Activated CD8-positive, alpha-beta T cell treated with anti-CD3 and anti-CD28 coated beads for 36 hours (primary cell): Measurements from ENCODE around the gene CRYL1. TPM values are rescaled to one million over a fixed set of nuclear protein-coding genes. Genes with fewer than 3 reads are reported as not detected.

ENCODE experiments used
- ATAC-seq: fragments of 200-7000 bp; cut with Tn5 transposase; one replicate; pipeline ENCODE4 v1.10.0; 2021; ENCODE audit warnings: mild to moderate bottlenecking, moderate library complexity
- CTCF ChIA-PET: fragments of 350-600 bp; sonication (Branson Sonifier 250); formaldehyde crosslinking; loops from one replicate; lab custom pipeline; 2021; ENCODE audit warnings: antibody characterized with exemption; lab: Charles Lee
- POLR2A ChIA-PET: fragments of 350-600 bp; sonication (Branson Sonifier 250); formaldehyde crosslinking; loops from one replicate; lab custom pipeline; 2021; ENCODE audit warnings: antibody characterized with exemption; lab: Charles Lee
- DNase-seq: peaks from one replicate; pipeline ENCODE4 v3.0.0-alpha.2; 2020
- H3K27ac Mint-ChIP-seq: one replicate; pipeline ENCODE4 v1.8.0; 2021; ENCODE audit warnings: mild to moderate bottlenecking, mixed read lengths
- H3K27me3 Mint-ChIP-seq: one replicate; pipeline ENCODE4 v1.8.0; 2021; ENCODE audit warnings: mixed read lengths
- H3K36me3 Mint-ChIP-seq: one replicate; pipeline ENCODE4 v1.8.0; 2021; ENCODE audit warnings: low read depth, mixed read lengths
- H3K4me1 Mint-ChIP-seq: one replicate; pipeline ENCODE4 v1.8.0; 2021; ENCODE audit warnings: low read depth, mixed read lengths
- H3K4me3 Mint-ChIP-seq: one replicate; pipeline ENCODE4 v1.8.0; 2021; ENCODE audit warnings: mild to moderate bottlenecking, moderate library complexity, mixed read lengths
- H3K9me3 Mint-ChIP-seq: one replicate; pipeline ENCODE4 v1.8.0; 2021; ENCODE audit warnings: mixed read lengths
- intact Hi-C: fragments of 100-400 bp; cut with micrococcal nuclease; formaldehyde crosslinking; loops from one replicate; pipeline ENCODE4 v1.10.0; 2022
- total RNA-seq, 2 experiments: library from RNA; stranded (reverse); gene quantifications; one replicate each; pipeline ENCODE4 v1.2.3, GENCODE V29; 2021
- TF ChIP-seq, protein P1 (sequence below): fragments of 200-600 bp; IDR thresholded peaks from one replicate; pipeline ENCODE4 v1.8.0; 2022; ENCODE audit warnings: antibody characterized with exemption, mild to moderate bottlenecking

Gene CRYL1
- total RNA-seq, 2 experiments from 2014 or later = 8.5 to 9.4 TPM

DNA sequence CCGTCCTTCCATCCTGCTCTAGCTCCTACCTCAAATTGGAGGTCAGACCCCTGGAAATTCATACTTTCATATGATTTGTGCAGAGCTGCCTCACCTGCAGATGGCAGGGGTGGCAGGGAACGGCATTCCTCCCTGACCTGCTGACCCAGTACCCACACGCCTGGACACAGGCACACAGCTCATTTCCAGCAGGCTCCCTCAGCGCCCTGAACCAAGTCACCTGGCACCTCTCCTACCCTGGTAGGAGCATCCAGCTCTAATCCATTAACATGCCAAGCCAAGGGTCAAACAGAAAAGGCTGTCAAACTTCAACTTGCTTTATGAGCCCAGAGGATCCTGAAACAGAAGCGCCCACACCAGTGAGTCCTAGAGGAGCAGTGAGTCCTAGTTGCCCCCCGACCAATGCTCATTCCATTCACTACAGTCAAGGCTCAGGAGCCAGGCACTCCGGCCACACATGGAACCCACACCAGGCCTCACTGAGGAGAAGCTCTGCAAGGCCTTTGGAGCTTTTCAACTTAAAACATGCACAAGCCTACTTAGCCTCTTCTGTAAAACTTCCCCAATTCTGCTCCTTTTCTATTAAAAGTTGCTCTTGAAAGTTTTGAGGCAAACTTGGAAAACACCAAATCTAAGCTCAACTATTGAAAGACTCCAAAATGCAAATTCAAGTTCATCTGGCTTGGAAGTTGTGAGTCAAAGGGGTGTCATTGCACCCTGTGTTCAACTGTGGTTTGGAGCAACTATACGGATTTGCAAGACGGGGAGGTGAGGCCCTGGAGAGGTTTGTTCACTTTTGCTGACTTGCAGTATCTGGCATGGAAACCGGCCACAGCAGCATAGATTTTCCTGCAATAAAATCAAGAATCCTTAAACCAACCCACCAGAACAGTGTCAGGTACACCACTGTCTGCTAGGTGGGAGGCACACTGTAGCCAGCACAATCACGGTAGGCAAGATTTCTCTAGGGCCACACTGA is 96.7 kb downstream of the CRYL1 start:
- ATAC-seq (peak; percentile 38), DNase-seq (peak; percentile 15)
- Mint-ChIP-seq H3K27ac (peak overlapping the region; percentile 17), H3K27me3 (no peaks in the 10 kb centered on the region), H3K36me3 (peaks cover 7% of the 10 kb centered on the region), H3K9me3 (no peaks in the 10 kb centered on the region), H3K4me3 (no peak overlapping the region), H3K4me1 (peaks cover 32% of the 10 kb centered on the region)
- POLR2A ChIA-PET = no interaction called here
- intact Hi-C loops = no loop called here
- TF ChIP-seq, protein P1, sequence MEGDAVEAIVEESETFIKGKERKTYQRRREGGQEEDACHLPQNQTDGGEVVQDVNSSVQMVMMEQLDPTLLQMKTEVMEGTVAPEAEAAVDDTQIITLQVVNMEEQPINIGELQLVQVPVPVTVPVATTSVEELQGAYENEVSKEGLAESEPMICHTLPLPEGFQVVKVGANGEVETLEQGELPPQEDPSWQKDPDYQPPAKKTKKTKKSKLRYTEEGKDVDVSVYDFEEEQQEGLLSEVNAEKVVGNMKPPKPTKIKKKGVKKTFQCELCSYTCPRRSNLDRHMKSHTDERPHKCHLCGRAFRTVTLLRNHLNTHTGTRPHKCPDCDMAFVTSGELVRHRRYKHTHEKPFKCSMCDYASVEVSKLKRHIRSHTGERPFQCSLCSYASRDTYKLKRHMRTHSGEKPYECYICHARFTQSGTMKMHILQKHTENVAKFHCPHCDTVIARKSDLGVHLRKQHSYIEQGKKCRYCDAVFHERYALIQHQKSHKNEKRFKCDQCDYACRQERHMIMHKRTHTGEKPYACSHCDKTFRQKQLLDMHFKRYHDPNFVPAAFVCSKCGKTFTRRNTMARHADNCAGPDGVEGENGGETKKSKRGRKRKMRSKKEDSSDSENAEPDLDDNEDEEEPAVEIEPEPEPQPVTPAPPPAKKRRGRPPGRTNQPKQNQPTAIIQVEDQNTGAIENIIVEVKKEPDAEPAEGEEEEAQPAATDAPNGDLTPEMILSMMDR = no peak
- CTCF ChIA-PET = no interaction called here

DNA sequence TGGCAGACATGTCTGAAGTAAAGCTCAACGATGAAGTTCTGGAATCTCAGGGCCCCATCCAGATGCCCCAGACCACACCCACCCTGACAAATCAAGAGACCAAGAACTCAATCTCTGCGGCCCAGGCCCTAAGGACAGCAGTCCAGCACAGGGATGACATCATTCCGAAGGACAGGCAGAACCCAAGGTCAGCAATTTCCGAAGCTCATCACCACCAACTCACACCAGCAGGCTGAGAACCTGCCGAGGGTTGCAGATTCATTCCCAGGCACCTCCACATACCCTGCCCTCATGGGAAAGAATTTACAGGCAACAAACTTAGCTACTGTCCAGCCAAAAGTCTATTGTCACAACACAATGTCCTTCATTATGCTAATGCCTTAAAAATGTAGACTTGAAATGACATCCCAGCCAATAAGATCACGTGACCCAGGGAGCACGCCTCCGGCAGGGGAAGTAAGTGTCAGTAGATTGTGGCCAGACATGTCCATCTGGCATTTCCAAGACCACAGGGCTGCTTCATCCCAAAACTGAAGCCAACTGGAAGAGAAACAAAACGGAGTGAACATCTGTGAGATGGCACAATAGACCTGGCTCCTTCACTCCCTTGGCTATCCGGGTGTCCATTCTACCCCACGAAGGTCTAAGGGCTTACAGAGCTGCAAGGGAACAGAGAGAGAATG is 98.8 kb downstream of the CRYL1 start:
- Mint-ChIP-seq H3K27ac (no peak overlapping the region), H3K4me3 (no peak overlapping the region), H3K4me1 (peaks cover 40% of the 10 kb centered on the region), H3K36me3 (peaks cover 7% of the 10 kb centered on the region), H3K27me3 (no peaks in the 10 kb centered on the region), H3K9me3 (no peaks in the 10 kb centered on the region)
- intact Hi-C loops = no loop called here
- TF ChIP-seq, protein P1 = no peak
- POLR2A ChIA-PET = no interaction called here
- CTCF ChIA-PET = interaction anchor here (0.8 to 1.4 kb wide), 3 partner anchors 23 to 402 kb away, joined by 3 to 4 read pairs (median 3); no protein-coding TSS in a partner anchor
- no peak for DNase-seq
- no peak for ATAC-seq

DNA sequence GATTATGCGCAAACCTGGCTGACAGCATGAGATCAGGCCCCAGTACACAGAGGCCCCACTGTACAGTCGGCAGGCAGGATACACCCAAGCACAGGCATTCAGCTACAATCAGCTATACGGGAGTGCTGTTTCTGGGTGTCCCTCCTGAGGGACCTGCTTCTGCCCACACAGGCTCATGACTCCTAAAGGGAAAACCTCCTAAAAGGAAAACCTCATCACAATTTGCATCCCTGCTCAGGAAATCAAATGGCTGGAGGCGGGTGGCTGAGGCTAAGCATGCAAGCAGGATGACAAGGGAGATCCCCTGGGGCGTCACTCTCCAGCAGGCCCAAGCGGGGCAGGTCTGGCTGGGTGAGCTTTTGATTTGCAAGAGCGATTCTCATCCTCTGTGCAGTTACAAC is 99.8 kb downstream of the CRYL1 start:
- ChIA-PET POLR2A (interaction anchor here (1.3 kb wide), 1 partner anchor 51 kb away, joined by 3 read pairs; no protein-coding TSS in a partner anchor), CTCF (interaction anchor here (1.4 kb wide), 1 partner anchor 229 kb away, joined by 4 read pairs; no protein-coding TSS in a partner anchor)
- ATAC-seq (peak; percentile 56), DNase-seq (peak; percentile 21)
- peaks cover 7% of the 10 kb centered on the region for H3K36me3 Mint-ChIP-seq
- H3K4me1 Mint-ChIP-seq = peaks cover 47% of the 10 kb centered on the region
- no peak overlapping the region for H3K4me3 Mint-ChIP-seq
- intact Hi-C loops = no loop called here
- no peak overlapping the region for H3K27ac Mint-ChIP-seq
- H3K9me3 Mint-ChIP-seq = no peaks in the 10 kb centered on the region
- H3K27me3 Mint-ChIP-seq = no peaks in the 10 kb centered on the region
- TF ChIP-seq, protein P1 = no peak

- DNase-seq (no peak), ATAC-seq (no peak)
- no peak overlapping the region for H3K27ac Mint-ChIP-seq
- no peaks in the 10 kb centered on the region for H3K27me3 Mint-ChIP-seq
- intact Hi-C loops = no loop called here
- ChIA-PET POLR2A (interaction anchor here (0.5 to 1.3 kb wide), 2 partner anchors 52 to 222 kb away, joined by 3 read pairs; no protein-coding TSS in a partner anchor), CTCF (no interaction called here)
- H3K4me3 Mint-ChIP-seq = no peak overlapping the region
- H3K36me3 Mint-ChIP-seq = peaks cover 7% of the 10 kb centered on the region
- TF ChIP-seq, protein P1 = no peak
- H3K4me1 Mint-ChIP-seq = peaks cover 55% of the 10 kb centered on the region
- H3K9me3 Mint-ChIP-seq = no peaks in the 10 kb centered on the region
Measured at GRCh38 chr13:20424949-20425348, 100.7 kb downstream of the CRYL1 start.
